ENCODE measurements around the gene ADAM22.

ADAM22 gene

DNA sequence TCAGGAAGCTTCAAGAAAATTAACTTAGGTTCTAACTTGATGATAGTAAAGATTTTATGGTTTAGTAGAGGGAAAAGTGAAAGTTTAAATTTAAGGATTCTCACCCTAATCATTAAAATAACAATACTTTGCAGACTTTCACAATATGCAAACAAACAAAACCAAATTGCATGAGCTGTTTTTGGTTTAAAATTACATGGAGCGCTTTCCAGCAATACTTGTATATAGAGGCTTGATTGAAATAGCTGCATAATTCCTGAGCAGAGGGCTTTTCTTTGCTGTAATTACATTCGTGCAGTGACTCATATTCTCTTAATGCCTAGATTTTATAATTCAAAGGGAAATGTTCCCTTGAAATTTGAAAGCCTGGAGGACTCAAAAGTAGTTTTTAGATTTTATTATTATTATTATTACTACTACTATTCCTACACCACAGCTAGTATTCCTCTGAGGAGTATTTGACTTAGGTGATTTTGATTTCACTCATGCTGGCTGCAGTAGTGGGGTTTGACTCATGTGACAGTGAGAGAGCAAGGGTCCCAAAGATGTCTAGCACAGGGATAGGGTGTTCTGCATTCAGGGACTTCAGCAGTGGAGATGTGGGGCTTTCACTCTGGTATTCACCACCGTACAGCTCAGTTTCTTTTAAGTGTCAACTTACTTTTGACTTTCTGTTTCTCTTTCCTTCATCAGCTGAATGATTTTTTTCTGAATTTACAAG lies 138.1 kb downstream of the ADAM22 start:
- DNase-seq (ENCODE audit: low read depth, low spot score): no peak
- TF ChIP-seq, protein P1, sequence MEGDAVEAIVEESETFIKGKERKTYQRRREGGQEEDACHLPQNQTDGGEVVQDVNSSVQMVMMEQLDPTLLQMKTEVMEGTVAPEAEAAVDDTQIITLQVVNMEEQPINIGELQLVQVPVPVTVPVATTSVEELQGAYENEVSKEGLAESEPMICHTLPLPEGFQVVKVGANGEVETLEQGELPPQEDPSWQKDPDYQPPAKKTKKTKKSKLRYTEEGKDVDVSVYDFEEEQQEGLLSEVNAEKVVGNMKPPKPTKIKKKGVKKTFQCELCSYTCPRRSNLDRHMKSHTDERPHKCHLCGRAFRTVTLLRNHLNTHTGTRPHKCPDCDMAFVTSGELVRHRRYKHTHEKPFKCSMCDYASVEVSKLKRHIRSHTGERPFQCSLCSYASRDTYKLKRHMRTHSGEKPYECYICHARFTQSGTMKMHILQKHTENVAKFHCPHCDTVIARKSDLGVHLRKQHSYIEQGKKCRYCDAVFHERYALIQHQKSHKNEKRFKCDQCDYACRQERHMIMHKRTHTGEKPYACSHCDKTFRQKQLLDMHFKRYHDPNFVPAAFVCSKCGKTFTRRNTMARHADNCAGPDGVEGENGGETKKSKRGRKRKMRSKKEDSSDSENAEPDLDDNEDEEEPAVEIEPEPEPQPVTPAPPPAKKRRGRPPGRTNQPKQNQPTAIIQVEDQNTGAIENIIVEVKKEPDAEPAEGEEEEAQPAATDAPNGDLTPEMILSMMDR (IDR thresholded peaks at IDR 0.05; ENCODE audit: low read depth, low read length): no peak

DNA sequence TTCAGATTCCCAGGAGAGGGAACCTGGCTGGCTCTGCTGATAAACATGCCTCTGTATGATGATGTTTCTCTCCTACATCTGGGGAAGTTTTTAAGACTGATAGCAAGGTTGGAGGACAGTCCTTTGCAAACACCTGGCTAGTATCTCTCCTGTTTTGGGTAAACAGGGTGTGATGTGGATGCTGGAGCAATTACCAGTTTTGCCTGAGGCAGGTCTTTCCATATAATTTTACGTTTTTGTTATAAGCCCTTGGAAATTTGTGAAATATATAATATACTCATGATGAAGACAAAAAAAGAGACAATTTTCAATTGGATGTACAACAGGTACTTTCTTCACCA lies 138.6 kb downstream of the ADAM22 start:
- DNase-seq (ENCODE audit: low read depth, low spot score): no peak
- in situ Hi-C loops (cut with HindIII; ENCODE audit: low sequenced_read_pairs): no loop called here
- H3K4me3 ChIP-seq (ENCODE audit: low read depth, low read length): no peak overlapping the region
- TF ChIP-seq, protein P1 (IDR thresholded peaks at IDR 0.05; ENCODE audit: low read depth, low read length): no peak

More for the DNA sequence above, 138.1 kb downstream of the ADAM22 start:
- no peak overlapping the region for H3K4me3 ChIP-seq (ENCODE audit: low read depth, low read length)
- in situ Hi-C loops (cut with HindIII; ENCODE audit: low sequenced_read_pairs): no loop called here

DNA sequence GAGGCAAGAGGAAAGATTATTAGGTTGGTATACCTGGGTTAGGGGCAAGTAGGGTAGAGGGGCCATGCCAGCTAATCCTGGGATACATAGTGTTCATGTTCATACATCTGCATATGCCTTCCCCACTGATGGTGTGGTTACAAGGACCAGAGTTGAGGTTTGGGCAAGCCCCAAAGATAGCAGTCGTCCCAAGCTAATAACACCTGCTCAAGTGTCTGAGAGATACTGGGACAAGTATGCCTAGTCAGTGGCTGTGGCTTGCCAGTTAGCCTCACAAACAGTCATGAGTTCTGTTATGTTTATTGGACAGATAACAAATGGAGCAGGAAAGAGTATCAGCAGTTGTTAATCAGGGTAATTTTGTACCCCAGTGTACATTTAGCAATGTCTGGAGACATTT lies 139.6 kb downstream of the ADAM22 start:
- no peak for DNase-seq (ENCODE audit: low read depth, low spot score)
- no peak overlapping the region for H3K4me3 ChIP-seq (ENCODE audit: low read depth, low read length)
- TF ChIP-seq, protein P1 (IDR thresholded peaks at IDR 0.05; ENCODE audit: low read depth, low read length): no peak
- in situ Hi-C loops (cut with HindIII; ENCODE audit: low sequenced_read_pairs): no loop called here

DNA sequence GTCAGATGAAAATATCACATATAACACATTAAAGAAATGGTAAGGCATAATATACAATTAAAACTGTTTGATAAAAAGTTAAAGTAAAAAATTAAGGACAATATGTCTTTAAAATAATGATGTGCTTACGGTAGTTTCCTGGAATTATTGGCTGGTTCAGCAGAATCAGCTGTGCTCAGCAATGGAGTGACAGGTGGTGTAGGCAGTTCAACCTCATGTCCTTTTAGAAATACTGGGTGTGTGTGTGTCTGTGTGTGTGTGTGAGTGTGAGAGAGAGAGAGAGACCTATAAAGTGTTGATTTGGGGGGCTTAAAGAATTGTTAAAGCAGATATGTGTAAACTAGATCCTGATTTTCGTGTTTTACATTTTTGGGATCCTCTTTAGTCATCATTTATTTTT lies 141.2 kb downstream of the ADAM22 start:
- no peak overlapping the region for H3K4me3 ChIP-seq (ENCODE audit: low read depth, low read length)
- in situ Hi-C loops (cut with HindIII; ENCODE audit: low sequenced_read_pairs): no loop called here
- DNase-seq (ENCODE audit: low read depth, low spot score): no peak
- TF ChIP-seq, protein P1 (IDR thresholded peaks at IDR 0.05; ENCODE audit: low read depth, low read length): no peak

DNA sequence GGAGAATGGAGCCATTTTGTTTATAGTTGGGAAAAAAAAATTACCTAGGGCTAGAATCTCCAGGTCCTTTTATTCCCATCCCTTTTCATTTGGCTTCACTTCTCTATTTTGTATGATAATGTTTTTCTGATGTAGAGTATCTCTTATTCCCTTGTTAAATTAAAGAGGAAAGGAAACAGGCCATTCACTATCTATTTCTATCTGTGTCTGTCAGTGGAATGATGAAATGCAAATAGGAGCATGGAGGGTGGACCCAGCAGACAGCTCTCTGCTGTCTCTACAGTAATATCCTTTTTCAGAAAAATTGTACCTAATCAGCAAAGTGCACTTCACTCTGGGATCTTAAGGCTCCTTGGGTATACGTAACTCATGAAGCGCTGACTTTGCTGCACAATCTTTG lies 149.8 kb downstream of the ADAM22 start:
- no peak overlapping the region for H3K4me3 ChIP-seq (ENCODE audit: low read depth, low read length)
- TF ChIP-seq, protein P1 (IDR thresholded peaks at IDR 0.05; ENCODE audit: low read depth, low read length): no peak
- no peak for DNase-seq (ENCODE audit: low read depth, low spot score)
- in situ Hi-C loops (cut with HindIII; ENCODE audit: low sequenced_read_pairs): no loop called here

DNA sequence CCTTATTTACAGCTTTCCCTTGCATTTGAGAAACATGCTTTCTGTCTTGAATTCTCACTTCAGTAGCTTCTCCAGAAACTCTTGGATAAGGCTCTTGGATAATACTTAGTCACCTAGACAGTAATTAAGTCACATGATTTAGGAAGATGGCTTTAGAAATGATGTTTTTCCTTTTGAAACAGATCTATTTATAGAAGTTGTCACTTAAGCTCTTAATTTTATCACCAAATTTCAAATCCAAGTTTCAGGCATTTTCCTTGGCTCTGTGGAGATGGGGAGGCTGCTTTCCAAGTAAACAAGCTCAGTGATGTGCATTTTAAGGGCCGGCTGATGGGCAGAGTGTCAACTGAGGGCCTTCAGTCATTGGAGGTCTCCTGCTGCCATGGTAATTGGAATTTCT lies 155.5 kb downstream of the ADAM22 start:
- TF ChIP-seq, protein P1 (IDR thresholded peaks at IDR 0.05; ENCODE audit: low read depth, low read length): no peak
- H3K4me3 ChIP-seq (ENCODE audit: low read depth, low read length): no peak overlapping the region
- in situ Hi-C loops (cut with HindIII; ENCODE audit: low sequenced_read_pairs): no loop called here
- DNase-seq (ENCODE audit: low read depth, low spot score): no peak
